SK-N-SH (cell line): ENCODE measurements around the gene SYNE2. TPM values are rescaled to one million over a fixed set of nuclear protein-coding genes. Genes with fewer than 3 reads are reported as not detected.

Source experiments
- CTCF ChIA-PET: fragments of 300-600, 350-600 bp; formaldehyde crosslinking; extraction: SDS; loops from one replicate; lab custom pipeline; 2021; lab: Yijun Ruan, JAX
- POLR2A ChIA-PET: fragments of 350-600 bp; sonication (Branson Sonifier 250); formaldehyde crosslinking; extraction: SDS; loops from one replicate; lab custom pipeline; 2020; ENCODE audit warnings: antibody characterized with exemption, inconsistent platforms; lab: Yijun Ruan, JAX
- DNase-seq: peaks from one replicate; pipeline ENCODE4 v3.0.0; 2012
- H2AFZ ChIP-seq: fragments of 200-600 bp; sonication (generic); 2 replicates; pipeline ENCODE4 v1.8.1; 2016; ENCODE audit warnings: antibody characterized with exemption, mild to moderate bottlenecking, low read depth
- H3F3A ChIP-seq: fragments of 200-600 bp; sonication (generic); replicated peaks from 2 replicates; pipeline ENCODE3; 2016; ENCODE audit warnings: antibody characterized with exemption, mild to moderate bottlenecking; ENCODE audit not compliant: insufficient read depth
- H3K27ac ChIP-seq, 2 experiments: fragments of 200-500 bp in 1 of 2; fragments of 200-600 bp in 1 of 2; sonication (Bioruptor generic) in 1 of 2; sonication (generic), shearing (Covaris generic) in 1 of 2; 2 replicates each; pipeline versions ENCODE4 v1.5.1 to v1.6.1; 2014 to 2016; ENCODE audit warnings: low read depth in 2 of 2, inconsistent platforms in 1 of 2, low read length in 1 of 2, mild to moderate bottlenecking in 1 of 2, mixed read lengths in 1 of 2
- H3K27me3 ChIP-seq: fragments of 200-600 bp; sonication (generic), shearing (Covaris generic); 2 replicates; pipeline ENCODE4 v1.6.1; 2016; ENCODE audit warnings: mixed run types; ENCODE audit not compliant: insufficient read depth
- H3K36me3 ChIP-seq, 2 experiments: fragments of 200-500 bp in 1 of 2; fragments of 200-600 bp in 1 of 2; sonication (Bioruptor generic) in 1 of 2; sonication (generic) in 1 of 2; replicated peaks in 1 of 2; 2 replicates each; pipeline versions ENCODE3 to v1.5.1; 2014 to 2016; ENCODE audit warnings: low read length in 1 of 2, mild to moderate bottlenecking in 1 of 2; ENCODE audit not compliant: insufficient read depth in 2 of 2, control insufficient read depth in 1 of 2
- H3K4me1 ChIP-seq, 2 experiments: fragments of 200-500 bp in 1 of 2; fragments of 200-600 bp in 1 of 2; sonication (Bioruptor generic) in 1 of 2; sonication (generic), shearing (Covaris generic) in 1 of 2; 2 replicates each; pipeline versions ENCODE4 v1.5.1 to v1.6.1; 2014 to 2016; ENCODE audit warnings: low read depth in 1 of 2, low read length in 1 of 2, mixed run types in 1 of 2; ENCODE audit not compliant: insufficient read depth in 2 of 2, control insufficient read depth in 1 of 2
- H3K4me2 ChIP-seq: fragments of 200-600 bp; sonication (generic), shearing (Covaris generic); 2 replicates; pipeline ENCODE4 v1.6.1; 2017; ENCODE audit warnings: mixed run types
- H3K4me3 ChIP-seq, 2 experiments: fragments of 200-500 bp in 1 of 2; fragments of 200-600 bp in 1 of 2; sonication (Bioruptor generic) in 1 of 2; sonication (generic), shearing (Covaris generic) in 1 of 2; 2 replicates each; pipeline versions ENCODE4 v1.5.1 to v1.8.1; 2014 to 2016; ENCODE audit warnings: low read depth in 2 of 2, inconsistent platforms in 1 of 2, low read length in 1 of 2, mild to moderate bottlenecking in 1 of 2, mixed read lengths in 1 of 2, moderate library complexity in 1 of 2
- H3K79me2 ChIP-seq: fragments of 200-600 bp; sonication (generic); 2 replicates; pipeline ENCODE4 v1.8.1; 2017; ENCODE audit warnings: mild to moderate bottlenecking; ENCODE audit not compliant: insufficient read depth
- H3K9ac ChIP-seq: fragments of 200-600 bp; sonication (generic); 2 replicates; pipeline ENCODE4 v1.6.1; 2017; ENCODE audit warnings: mixed run types
- H3K9me2 ChIP-seq: fragments of 200-600 bp; sonication (generic); 2 replicates; pipeline ENCODE4 v1.6.1; 2017; ENCODE audit warnings: mixed run types
- H3K9me3 ChIP-seq: fragments of 200-600 bp; sonication (generic); 2 replicates; pipeline ENCODE4 v1.6.1; 2017; ENCODE audit warnings: mixed run types, mild to moderate bottlenecking, moderate library complexity
- H4K20me1 ChIP-seq: fragments of 200-600 bp; sonication (generic); 2 replicates; pipeline ENCODE4 v1.6.1; 2017; ENCODE audit warnings: mild to moderate bottlenecking, mixed run types; ENCODE audit not compliant: insufficient read depth
- CHD2 ChIP-seq: fragments of 150-350 bp; IDR thresholded peaks from 2 replicates; pipeline ENCODE4 v1.6.1; 2018; ENCODE audit warnings: low read length; ENCODE audit not compliant: partially characterized antibody
- CTCF ChIP-seq: fragments of 200-600 bp; sonication (generic); IDR thresholded peaks from 2 replicates; pipeline ENCODE4 v1.6.1; 2017; ENCODE audit warnings: antibody characterized with exemption, mild to moderate bottlenecking, moderate library complexity
- EP300 ChIP-seq, 2 experiments: IDR thresholded peaks; 2 replicates each; pipeline versions ENCODE4 v1.4.0 to v1.6.1; 2012; ENCODE audit warnings: borderline replicate concordance in 1 of 2, low read depth in 1 of 2, low read length in 1 of 2
- FOXJ3 ChIP-seq: sonication (generic); formaldehyde crosslinking; IDR thresholded peaks from 2 replicates; pipeline ENCODE4 v1.5.1; 2020; ENCODE audit warnings: mild to moderate bottlenecking, missing genetic modification reagents
- FOXM1 ChIP-seq: IDR thresholded peaks from 2 replicates; pipeline ENCODE4 v1.4.0; 2012; ENCODE audit warnings: low read depth, mild to moderate bottlenecking
- GATA2 ChIP-seq: sonication (generic); formaldehyde crosslinking; IDR thresholded peaks from 2 replicates; pipeline ENCODE4 v1.5.0; 2020; ENCODE audit warnings: mild to moderate bottlenecking, missing genetic modification reagents
- IRF3 ChIP-seq: fragments of 150-350 bp; IDR thresholded peaks from 2 replicates; pipeline ENCODE4 v1.6.1; 2016; ENCODE audit warnings: mild to moderate bottlenecking, low read depth, low read length
- JUND ChIP-seq: IDR thresholded peaks from 2 replicates; pipeline ENCODE4 v1.4.0; 2012
- MEF2A ChIP-seq: IDR thresholded peaks from 2 replicates; pipeline ENCODE4 v1.4.0; 2012; ENCODE audit warnings: low read depth, borderline replicate concordance
- MXI1 ChIP-seq: IDR thresholded peaks from 2 replicates; pipeline ENCODE4 v1.6.1; 2012; ENCODE audit warnings: mild to moderate bottlenecking, low read depth, low read length, improper control_type of control experiment
- NRF1 ChIP-seq: IDR thresholded peaks from 2 replicates; pipeline ENCODE4 v1.6.1; 2012; ENCODE audit warnings: low read depth, mild to moderate bottlenecking, low read length
- RAD21 ChIP-seq: IDR thresholded peaks from 2 replicates; pipeline ENCODE4 v1.6.1; 2012; ENCODE audit warnings: mild to moderate bottlenecking, low read length
- RFX5 ChIP-seq: IDR thresholded peaks from 2 replicates; pipeline ENCODE4 v1.6.1; 2012; ENCODE audit warnings: mild to moderate bottlenecking, improper control_type of control experiment, low read length
- SMC3 ChIP-seq: IDR thresholded peaks from 2 replicates; pipeline ENCODE4 v1.6.1; 2012; ENCODE audit warnings: low read depth, low read length, improper control_type of control experiment
- TAF1 ChIP-seq: IDR thresholded peaks from 2 replicates; pipeline ENCODE4 v1.6.1; 2012; ENCODE audit warnings: low read depth, mild to moderate bottlenecking, low read length, moderate library complexity, borderline replicate concordance
- TEAD4 ChIP-seq: IDR thresholded peaks from 2 replicates; pipeline ENCODE4 v1.4.0; 2012; ENCODE audit warnings: mild to moderate bottlenecking, borderline replicate concordance; ENCODE audit not compliant: insufficient read depth
- YY1 ChIP-seq: IDR thresholded peaks from 2 replicates; pipeline ENCODE4 v1.4.0; 2012; ENCODE audit warnings: low read depth, mild to moderate bottlenecking
- ZBTB33 ChIP-seq: IDR thresholded peaks from 2 replicates; pipeline ENCODE4 v1.4.0; 2012; ENCODE audit warnings: low read depth, borderline replicate concordance
- polyA plus RNA-seq, 3 experiments: library from polyadenylated mRNA; depleted of rRNA; stranded (reverse); fragments of >200 nt; gene quantifications; 2 replicates each; pipeline ENCODE4 v1.2.3, GENCODE V29; 2012

The SYNE2 gene
- polyA plus RNA-seq, 1 of the 3 experiments (the other 2 are of a cell fraction): 7.1 TPM

- POLR2A ChIA-PET: no interaction called here
- no peak for DNase-seq
- no peaks in the 10 kb centered on the region for H3K9me2 ChIP-seq
- H3K9me3 ChIP-seq: no peaks in the 10 kb centered on the region
- no peak overlapping the region for H3K9ac ChIP-seq
- no peaks in the 10 kb centered on the region for H3K36me3 ChIP-seq
- TF ChIP-seq GATA2 (CRISPR knock-in tag): no peak
- no peak for TF ChIP-seq FOXM1
- no peak for TF ChIP-seq FOXJ3 (CRISPR knock-in tag)
- TF ChIP-seq RFX5: no peak
- no peak for TF ChIP-seq YY1
- no peak for TF ChIP-seq CTCF
- TF ChIP-seq EP300 (IDR thresholded peaks at IDR 0.05; ENCODE audit: borderline replicate concordance in 1 of 2, low read depth in 1 of 2, low read length in 1 of 2): no peak
- TF ChIP-seq ZBTB33: no peak
- TF ChIP-seq SMC3: no peak
- TF ChIP-seq MXI1: no peak
- TF ChIP-seq MEF2A: no peak
- TF ChIP-seq CHD2: no peak
- no peak for TF ChIP-seq TEAD4
- TF ChIP-seq RAD21: no peak
- TF ChIP-seq NRF1: no peak
- TF ChIP-seq TAF1: no peak
- no peak for TF ChIP-seq JUND
- no peak for TF ChIP-seq IRF3
- peaks cover 38% of the 10 kb centered on the region for H3F3A ChIP-seq
- H3K4me1 ChIP-seq: peaks cover 18 to 39% of the 10 kb centered on the region in 2 experiments
- peaks cover 3% of the 10 kb centered on the region; the same call in 1 of the 2 replicates for H3K79me2 ChIP-seq
- no peak overlapping the region for H3K4me2 ChIP-seq
- CTCF ChIA-PET: no interaction called here
- H3K4me3 ChIP-seq: no peak overlapping the region
- no peak overlapping the region for H2AFZ ChIP-seq
- H3K27me3 ChIP-seq: no peaks in the 10 kb centered on the region
- no peaks in the 10 kb centered on the region for H4K20me1 ChIP-seq
- peak overlapping the region; percentile 78 to 80; a peak in 3 of 4 replicates for H3K27ac ChIP-seq
Measured at GRCh38 chr14:63895510-63895909, 42.7 kb downstream of the SYNE2 start.
